Suppressor macrophage treated with lipopolysaccharide for 1 hour (primary cell): Measurements from ENCODE around the gene COL11A2.

Experiments
- DNase-seq, 3 donors: peaks; one replicate each; pipeline ENCODE4 v3.0.0-alpha.2; 2020 to 2022

The COL11A2 gene

GRCh38 chr6:33206027-33206863 lies 14.0 kb upstream of the COL11A2 start:
- DNase-seq, result no peak

DNA sequence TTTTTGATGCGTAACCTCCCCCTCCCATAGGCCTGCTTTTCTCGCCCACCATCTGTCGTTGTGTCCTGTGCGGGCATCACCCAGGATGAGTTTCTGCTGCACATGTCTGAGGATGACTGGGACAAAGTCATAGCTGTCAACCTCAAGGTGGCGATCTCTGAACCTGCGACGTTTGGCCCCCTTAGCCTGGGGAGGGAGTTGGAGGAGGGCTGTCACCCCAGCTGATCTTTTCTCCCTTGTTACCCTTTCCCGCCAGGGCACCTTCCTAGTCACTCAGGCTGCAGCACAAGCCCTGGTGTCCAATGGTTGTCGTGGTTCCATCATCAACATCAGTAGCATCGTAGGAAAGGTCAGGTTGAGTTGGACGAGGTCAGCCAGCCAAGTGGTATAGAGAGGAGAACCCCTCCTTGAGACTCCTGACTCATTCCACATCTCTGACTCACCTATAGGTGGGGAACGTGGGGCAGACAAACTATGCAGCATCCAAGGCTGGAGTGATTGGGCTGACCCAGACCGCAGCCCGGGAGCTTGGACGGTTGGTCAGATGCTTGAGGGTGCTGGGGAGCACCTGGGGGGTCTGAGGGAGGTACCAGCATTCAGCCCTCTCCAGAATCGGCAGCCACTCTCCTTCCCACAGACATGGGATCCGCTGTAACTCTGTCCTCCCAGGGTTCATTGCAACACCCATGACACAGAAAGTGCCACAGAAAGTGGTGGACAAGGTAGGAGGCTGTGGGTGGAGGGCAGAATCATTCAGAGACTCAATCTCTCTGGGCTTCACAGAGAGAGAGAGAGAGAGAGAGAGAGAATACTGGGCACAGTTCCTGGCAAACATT lies 13.1 kb upstream of the COL11A2 start:
- peak; percentile 35 to 51 (median 44) for DNase-seq

DNA sequence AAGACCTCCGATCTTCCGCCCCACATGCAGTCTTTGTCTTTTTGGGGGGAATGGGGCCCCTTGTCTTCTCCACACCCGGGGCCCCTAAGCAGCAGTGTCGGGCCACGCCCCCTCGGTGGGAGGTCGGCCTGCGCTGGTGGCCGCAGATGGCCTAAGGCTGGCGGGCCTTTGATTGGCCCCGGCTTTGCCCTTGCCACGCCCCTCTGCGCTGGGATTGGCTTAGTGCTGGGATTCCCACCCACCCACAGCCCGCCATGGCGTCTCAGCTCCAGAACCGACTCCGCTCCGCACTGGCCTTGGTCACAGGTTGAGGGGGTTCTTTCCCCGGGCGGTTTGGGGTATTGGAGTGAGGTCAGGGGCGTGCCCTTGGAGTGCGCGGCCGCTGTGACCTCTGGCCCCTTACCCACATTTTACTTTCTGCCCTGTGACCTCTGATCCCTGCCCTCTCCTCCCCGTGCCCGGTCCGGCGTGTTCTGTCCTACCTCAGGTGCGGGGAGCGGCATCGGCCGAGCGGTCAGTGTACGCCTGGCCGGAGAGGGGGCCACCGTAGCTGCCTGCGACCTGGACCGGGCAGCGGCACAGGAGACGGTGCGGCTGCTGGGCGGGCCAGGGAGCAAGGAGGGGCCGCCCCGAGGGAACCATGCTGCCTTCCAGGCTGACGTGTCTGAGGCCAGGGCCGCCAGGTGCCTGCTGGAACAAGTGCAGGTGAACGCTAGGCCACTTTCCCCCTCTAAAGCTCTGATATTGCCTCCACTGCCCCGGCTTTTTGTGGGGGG lies 12.3 kb upstream of the COL11A2 start, which contains the start of gene HSD17B8:
TSS of gene HSD17B8 (plus strand) at position 241 of the 776 bp plus-strand sequence. CDS start at position 255, 14 bp downstream.
- DNase-seq, result peak; percentile 91 to 96 (median 93)

DNA sequence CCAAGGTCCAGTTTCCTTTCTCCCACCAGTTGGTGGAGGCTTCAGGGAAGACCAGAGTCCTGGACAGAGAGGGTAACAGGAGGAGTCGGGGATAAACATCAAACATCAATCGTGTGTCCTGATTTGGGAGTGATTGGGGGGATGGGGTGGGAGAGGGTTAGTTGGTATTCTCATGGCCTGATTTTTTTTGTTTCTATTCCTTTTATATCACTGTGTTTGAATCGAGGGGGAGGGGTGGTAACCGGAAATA lies 11.8 kb upstream of the COL11A2 start:
- DNase-seq, result no peak

GRCh38 chr6:33203443-33204164 lies 11.3 kb upstream of the COL11A2 start:
- no peak for DNase-seq

DNA sequence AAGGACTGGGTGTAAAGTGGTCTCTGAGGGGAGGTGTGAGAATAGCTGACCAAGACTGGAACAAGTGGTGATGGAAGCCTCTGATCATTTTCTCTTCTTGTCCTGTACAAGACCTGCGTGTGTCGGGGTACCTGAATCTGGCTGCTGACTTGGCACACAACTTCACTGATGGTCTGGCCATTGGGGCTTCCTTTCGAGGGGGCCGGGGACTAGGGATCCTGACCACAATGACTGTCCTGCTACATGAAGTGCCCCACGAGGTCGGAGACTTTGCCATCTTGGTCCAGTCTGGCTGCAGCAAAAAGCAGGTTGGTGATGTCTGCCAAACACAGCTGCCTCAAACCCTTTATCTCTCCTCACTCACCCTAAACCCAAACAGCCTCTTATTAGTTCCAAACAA lies 10.5 kb upstream of the COL11A2 start:
- DNase-seq, result no peak

- DNase-seq, result no peak
Measured at GRCh38 chr6:33201935-33202334, 9.7 kb upstream of the COL11A2 start.

DNA sequence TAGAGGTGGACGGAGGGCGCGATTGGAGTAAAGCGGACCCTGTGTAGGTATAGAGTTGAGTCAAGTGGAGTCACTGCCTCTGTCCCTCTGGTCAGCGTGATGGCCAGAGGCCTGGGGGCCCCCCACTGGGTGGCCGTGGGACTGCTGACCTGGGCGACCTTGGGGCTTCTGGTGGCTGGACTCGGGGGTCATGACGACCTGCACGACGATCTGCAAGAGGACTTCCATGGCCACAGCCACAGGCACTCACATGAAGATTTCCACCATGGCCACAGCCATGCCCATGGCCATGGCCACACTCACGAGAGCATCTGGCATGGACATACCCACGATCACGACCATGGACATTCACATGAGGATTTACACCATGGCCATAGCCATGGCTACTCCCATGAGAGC lies 8.9 kb upstream of the COL11A2 start:
- DNase-seq, result peak; percentile 31 to 54 (median 42)

GRCh38 chr6:33200219-33201146 lies 8.2 kb upstream of the COL11A2 start, which contains the start of the genes RXRB and SLC39A7:
Gene RXRB, minus strand, starts transcription at chr6:33200665. Its CDS starts 189 bp downstream, at chr6:33200476.
Gene SLC39A7, plus strand, starts transcription at chr6:33200867. Its CDS starts 379 bp downstream, at chr6:33201246.
- DNase-seq, result peak; percentile 99 to 100 (median 100)

GRCh38 chr6:33199687-33200218 lies 7.5 kb upstream of the COL11A2 start:
- DNase-seq, result peak; percentile 81 to 94 (median 84)

DNA sequence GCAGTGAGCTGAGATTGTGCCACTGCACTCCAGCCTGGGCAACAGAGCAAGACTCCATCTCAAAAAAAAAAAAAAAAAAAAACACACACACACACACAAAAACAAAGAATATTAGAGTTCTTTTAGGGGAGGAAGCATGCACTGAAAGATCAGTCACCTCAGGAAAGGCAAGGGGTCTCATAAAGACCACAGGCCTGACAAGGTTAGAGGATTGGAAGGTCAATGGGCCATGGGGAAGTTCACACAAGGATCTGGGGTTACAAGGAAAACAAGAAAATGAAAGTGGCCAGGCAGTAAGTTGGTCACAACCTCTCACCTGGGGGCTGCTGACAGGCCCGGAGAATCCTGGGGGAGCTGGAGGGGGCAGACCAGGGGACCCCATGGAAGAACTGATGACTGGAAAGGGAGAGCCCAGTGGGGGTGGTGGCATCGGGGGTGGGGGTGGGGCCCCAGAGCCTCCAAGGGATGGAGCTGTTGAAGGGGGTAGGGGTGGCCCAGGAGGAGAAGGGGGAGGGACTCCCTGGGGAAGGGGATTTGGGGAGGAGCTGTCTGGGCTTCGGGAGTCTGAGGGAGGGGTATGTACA lies 6.7 kb upstream of the COL11A2 start:
- no peak for DNase-seq

GRCh38 chr6:33198159-33198852 lies 6.0 kb upstream of the COL11A2 start:
- DNase-seq, result no peak

GRCh38 chr6:33197431-33198048 lies 5.3 kb upstream of the COL11A2 start:
- peak; percentile 76 to 82 (median 76) for DNase-seq

- DNase-seq, result peak; percentile 29 to 45 (median 44)
Measured at GRCh38 chr6:33195304-33196165, 3.3 kb upstream of the COL11A2 start.

DNA sequence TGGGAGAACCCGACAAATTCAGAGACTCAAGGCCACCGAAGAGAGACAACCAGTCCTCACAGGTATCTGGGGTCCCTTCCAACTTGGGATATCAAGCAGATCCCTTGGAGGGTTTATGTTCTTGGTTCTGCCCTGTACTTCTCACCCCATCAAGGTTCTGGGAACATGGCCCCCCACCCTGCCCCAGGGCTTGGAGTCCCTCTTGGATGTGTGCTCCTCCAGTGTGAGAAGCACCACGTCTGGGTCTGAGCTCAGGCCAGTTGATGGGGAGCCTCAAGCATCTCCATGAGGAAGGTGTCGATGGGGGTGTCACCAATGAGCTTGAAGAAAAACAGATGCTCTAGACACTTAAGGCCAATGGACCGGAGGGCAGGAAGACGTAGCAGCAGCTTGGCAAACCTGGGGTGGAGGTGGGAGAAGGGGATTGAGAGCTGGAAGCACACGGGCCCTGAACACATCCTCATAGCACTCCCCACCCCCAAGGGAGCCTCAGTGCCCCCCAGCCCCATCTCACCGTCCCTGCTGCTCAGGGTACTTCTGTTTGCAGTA lies 2.2 kb upstream of the COL11A2 start:
- DNase-seq, result no peak

DNA sequence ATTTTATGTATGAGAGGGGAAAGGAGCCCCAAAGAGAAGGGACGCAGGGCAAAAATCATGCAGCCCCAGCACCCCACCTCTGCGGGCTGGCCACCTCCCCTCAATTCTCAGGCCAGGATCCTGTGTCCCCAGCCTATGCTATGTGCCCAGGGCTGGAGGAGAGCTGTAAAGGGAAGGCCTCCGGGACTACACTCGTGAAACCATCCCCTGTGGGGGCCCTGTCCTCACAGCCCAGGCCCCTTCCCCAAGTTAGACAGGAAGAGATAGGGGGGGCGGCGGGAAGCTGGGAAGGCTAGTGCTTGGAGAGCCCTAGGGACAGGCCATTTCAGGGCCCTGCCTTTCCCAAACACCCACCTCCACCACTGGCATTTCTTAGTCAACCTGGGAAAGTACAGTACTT lies 1.4 kb upstream of the COL11A2 start:
- peak; percentile 46 to 49 (median 48) for DNase-seq

- DNase-seq, result peak in 1 of 3 donors; percentile 58
Measured at GRCh38 chr6:33192671-33193602, 670 bp upstream of the COL11A2 start.
